Astrocyte of the hippocampus (primary cell): ENCODE measurements around the gene TMEM163.
A peak's percentile ranks its signal among the peaks of the same experiment; 100 is the strongest.
"Not testable (repeated sequence)": the region's sequence is repeated elsewhere in the genome, so short reads cannot be mapped to it uniquely, and the experiment has no call there.

Source experiments
- DNase-seq: peaks from one replicate; pipeline ENCODE4 v3.0.0; 2011; ENCODE audit warnings: low read depth, low spot score

Gene TMEM163

DNA sequence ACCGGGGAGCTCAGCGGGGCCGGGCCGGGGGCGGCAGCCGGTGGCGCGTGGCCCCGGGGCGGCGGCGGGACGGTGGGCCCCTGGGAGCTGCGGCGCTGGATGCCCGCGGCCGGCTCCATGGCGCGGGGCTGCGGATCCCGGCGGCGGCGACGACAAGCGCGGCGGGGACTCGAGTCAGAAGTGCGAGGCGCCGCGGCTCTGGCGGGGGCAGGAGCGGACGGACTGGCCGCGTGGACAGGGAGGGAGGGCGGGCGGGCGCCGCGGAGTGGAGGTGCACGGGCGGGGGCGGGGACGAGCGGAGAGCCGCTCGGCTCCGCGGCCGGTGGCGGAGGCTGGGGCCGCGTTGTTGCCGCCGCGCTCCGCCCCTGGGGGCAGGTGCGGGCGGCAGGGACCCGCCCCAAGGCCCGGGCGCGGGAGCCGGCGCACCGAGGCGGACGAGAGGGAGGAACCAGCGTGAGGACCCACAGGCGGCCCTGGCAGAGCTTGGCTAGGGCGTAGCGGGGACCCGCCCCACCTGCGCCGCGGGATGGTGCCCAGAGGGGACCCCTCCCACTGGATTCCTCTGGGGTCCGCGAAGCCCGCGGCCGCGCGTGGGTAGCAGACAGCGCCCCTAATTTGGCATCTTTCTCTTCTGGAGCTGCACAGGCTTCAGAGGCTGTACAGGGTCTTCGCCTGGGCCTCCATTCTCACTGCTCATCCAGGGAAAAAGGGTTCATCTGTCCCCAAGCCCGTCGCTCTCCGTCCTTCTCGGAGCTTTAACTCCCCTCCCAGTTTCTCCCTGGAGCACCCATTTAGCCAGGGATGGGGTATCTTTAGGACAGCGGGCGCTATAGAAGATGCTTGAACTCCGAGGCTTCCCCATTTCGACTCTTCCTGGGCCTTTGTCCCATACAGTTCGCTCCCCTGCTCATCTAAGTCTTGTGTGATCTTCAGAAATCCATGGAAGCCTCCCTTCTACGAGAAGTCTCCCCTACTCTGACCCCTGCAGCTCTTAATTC, at the start of gene TMEM163:
Gene TMEM163, minus strand, starts transcription at position 184 of the 998 bp plus-strand sequence.
- DNase-seq = peak; percentile 34

DNA sequence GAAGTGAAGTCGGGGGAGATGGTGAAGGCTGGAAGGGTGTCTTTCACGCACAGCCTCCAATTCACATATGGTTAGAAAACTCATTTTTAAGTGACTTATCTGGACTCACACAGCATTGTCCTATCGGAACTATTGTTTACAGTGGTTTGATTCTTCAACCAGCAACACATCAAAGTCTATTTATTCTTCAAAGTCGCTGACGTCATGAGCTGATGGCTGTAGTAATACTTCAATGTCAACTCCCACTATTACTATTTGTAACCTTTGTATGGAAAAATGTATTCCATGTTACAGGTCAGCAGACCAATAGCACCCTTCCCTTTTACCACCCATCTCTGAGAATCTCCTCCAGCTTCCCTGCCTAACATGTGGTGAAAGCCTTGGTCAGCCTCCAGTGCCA, 47.8 kb upstream of the TMEM163 start:
- DNase-seq = no peak

DNA sequence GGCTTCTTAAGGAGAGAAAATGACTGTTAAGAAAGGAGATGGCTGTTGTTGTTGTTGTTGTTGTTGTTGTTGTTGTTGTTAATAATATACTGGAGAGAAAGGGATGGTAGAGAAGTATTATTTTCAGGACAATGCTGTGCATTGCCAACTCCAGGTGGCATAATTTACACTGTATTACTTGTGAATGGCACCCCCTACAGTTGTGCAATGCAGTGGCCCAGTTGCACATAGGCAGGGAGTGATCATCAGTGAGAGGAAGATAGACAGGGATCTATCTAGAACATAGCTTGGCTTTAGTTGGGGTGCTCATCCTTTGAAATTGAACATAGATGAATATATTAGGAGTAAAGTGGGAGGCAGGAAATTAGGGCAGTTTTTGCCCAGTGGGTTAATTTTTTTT, 47.2 kb upstream of the TMEM163 start:
- DNase-seq = no peak

DNA sequence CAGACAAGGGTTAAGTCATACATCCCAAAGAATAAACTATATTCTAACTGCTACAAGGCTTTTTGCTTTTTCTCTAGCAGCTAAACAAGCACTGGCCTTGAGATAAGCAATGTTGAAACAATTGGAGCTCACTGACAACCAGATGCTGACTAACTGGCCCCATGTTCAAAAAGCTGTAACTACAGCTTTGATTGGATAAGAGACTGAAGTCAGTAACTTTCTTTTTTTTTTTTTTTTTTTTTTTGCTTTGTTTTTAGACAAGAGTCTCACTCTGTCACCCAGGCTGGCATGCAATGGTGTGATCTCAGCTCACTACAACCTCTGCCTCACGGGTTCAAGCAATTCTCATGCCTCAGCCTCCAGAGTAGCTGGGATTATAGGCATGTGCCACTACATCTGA, 45.4 kb upstream of the TMEM163 start:
- no peak for DNase-seq

DNA sequence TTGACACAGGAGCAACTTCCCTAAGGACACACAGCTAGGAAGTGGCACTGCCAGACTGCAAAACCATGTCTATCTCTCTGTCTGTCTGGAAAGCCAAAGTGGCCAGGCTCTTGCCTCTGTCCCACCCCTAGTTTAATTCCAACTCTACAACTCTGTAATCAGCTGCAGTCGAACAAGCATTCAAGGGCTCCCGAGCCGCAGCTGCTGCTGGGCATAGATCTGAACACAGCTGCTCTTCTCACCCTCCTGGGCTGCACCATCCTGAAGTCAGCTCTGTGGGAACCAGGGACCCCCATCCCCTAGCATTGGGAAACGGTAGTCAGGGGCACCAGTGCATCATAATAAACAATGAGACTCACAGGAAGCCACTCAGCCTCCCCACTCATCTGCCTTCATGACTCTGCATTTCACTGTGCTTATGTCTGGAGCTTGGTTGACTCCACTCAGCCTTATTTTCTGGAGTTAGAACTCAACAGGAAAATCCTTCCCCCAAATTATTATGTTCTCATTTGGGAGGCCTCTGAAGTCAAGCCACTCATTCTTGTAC, 44.4 kb upstream of the TMEM163 start:
- DNase-seq = no peak

DNA sequence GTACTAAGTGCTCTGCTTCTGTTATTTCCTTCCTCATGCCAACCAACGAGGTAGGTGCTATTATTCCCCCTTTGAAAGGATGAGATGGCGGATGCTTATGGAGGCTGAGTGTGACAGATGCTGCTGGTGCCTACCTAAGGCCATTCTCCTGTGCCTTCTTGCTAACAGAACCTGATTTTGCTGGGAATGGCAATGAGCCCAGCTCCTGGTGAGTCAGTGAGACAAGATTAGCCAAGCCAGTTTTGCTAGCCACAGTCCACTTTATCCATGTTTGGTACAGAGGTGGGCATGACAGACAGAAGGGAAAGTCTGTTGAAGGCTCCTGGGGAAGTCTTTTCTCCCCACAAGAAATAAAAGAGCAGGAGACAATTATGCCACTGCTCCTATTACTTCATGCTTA, 43.7 kb upstream of the TMEM163 start:
- DNase-seq = peak; percentile 71

DNA sequence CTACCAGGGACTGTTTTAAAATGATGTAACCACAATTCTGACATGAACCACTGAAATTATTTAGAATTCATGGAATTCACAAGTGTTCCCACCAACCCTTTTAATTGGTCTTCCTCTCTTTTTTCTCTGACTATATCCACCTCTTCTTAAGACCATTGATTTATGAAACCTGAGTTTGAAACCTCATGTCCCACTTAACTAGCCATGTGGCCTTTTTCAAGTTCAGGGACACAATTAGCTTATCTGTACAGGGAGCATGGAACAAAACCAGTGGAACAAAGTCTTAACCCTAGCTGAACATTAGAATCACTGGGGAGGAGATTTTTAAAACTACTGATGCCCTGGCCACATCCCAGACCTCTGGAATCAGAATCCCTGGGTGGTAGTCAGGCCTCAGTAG, 41.6 kb upstream of the TMEM163 start:
- DNase-seq = no peak

DNA sequence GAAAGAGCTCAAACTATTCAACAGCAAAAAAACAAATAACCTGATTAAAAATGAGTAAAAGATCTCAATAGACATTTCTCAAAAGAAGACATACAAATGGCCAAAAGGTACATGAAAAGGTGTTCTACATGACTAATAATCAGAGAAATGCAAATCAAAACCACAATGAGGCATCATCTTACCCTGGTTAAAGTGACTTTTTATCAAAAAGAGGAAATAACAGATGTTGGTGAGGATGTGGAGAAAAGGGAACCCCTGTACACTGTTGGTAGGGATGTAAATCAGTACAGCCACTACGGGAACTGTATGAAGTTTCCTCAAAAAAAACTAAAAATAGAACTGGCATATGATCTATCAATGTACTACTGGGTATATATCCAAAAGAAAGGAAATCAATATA, 39.8 kb upstream of the TMEM163 start:
- no peak for DNase-seq

DNA sequence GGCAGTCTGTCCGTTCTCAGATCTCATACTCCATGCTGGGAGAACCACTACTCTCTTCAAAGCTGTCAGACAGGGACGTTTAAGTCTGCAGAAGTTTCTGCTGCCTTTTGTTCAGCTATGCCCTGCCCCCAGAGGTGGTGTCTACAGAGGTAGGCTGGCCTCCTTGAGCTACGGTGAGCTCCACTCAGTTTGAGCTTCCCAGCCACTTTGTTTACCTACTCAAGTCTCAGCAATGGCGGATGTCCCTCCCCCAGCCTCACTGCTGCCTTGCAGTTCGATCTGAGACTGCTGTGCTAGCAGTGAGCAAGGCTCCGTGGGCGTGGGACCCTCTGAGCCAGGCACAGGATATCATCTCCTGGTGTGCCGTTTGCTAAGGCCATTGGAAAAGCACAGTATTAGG, 33.2 kb upstream of the TMEM163 start:
- DNase-seq = not testable (repeated sequence)

DNA sequence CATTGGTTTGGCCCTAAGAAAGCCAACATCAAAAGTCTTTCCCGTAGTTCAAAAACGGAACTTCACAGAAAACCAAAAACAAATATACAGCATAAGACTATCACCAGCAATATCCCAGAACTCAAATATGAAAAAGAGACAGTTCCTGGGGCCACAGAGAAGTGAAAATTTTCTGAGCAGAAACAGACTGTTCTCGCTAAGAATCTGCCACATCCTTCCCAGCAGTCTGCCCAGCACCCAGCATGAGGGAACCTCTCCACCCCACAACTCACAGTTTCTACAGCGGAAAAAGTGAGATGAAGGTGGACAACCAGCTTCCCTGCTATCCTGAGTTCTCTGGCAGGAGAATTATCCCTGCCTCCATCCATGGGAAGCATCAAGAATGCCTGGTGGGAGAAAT, 26.7 kb upstream of the TMEM163 start:
- DNase-seq = no peak

DNA sequence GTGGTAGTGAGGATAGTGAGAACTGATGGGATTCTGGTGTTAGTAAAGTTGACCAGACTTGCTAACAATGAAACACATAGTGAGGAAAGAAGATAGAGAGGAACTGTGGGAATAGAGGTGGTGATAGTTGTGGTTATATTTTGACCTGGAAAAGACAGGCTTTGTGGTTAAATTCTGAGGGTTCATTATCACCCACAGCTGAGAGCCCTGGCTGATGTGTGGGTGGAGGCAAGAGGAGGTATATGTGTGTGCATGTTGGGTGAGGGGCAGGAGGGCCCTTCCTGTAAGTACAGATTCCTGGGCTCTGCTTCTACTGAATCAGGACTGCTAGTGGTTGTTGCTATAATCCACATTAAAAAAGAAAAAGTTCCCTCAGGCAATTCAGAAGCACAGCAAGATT, 26.2 kb upstream of the TMEM163 start:
- no peak for DNase-seq

DNA sequence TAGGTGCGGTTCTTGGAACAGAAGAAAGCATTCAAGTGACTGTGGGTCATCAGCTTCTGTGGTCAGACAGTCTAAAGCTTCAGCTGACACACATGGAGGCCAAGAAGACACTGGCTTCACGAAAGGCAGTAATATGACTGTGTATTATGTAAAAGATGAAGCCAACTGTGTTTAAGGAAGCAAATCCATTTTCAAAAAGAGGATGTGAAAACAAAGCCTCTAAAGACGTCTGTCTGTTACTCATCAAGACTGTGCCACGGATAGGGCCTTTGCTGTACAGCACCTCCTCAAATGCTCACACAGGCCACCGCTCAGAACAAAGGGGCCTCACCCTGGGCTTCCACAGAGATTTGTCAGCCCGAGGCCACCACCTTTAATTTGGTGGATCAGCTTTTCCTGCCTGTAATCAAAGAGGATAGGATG, 21.1 kb upstream of the TMEM163 start:
- peak; percentile 48 for DNase-seq

DNA sequence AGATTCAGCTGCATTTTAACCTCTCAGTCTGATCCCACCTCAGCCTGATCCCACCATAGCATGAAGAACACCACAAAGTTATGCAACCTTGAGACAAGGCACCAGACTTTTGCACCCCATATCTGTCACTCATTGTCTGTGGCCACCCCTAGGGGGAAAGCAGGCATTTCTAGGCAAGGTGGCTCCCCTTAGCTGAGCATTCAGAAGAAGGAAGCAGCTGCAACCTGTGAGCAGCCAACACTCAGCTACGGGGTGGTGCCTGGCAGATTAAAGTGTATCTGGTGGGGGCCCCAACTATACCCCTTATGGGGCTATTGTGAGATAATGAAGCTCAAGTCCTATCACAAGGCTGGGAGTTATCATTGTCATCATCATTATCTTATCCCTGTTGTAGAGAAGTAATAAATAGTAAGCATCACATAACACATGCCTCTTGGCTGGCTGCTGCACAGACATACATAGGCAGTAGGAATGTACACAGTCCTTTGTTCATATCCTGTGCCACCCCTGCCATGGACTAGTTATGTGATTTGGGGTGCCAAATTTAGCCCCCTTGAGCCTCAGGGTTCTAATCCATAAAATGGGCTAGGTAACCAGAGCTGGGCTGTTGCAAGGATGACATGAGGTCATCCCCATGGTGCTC, 20.6 kb upstream of the TMEM163 start:
- DNase-seq = no peak

DNA sequence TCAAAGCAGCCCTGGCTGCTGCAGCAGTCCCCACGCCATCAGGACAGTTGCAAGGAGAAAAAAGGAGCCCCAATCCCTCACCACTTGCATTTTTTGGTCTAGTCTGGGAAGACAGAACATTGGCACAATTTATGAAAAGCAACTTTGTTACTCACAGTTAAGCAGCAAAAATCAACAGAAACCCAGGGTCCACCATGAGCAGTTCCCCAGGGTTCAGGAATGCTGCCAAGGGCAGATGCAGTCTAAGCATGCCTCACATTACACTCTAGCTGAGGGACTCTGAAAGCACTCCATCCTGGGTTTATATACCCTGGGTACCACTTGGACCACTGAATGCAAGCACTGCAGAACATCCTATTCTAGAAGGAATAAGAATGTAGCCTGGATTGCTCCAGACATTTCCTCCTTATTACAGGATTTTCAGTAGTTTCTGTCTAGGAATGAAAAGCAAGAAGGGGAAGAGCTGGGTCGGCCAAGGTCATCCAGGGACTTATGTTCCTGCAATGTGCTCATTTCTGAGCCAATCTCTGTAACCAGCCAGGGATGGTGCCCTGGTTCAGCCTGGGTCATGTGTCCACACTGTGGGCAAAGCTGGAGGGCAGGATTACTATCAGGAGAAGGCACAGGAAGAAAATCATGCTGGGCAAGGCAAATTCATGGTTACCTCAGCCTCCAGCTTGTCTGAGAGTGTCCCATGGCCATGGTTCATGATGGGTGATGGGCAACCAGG, 19.5 kb upstream of the TMEM163 start:
- DNase-seq = peak; percentile 86

DNA sequence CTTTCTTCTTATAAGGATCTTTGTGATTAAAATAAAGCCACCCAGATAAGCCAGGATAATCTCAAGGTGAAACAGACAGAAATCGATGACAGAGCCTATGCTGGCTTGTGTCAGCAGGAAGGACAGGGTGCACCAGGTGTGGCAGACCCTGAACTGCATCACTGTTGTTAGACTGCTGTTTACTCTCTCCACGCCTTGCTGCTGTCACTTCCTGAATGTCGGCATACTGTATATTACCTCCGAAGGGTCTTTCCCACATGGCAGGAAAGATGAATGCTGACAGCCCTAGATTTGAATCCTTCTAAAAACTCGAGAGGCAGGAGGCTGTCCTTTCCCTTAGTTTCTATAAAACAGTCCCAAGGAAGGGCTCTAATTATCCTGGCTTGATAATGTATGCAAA, 18.9 kb upstream of the TMEM163 start:
- no peak for DNase-seq

DNA sequence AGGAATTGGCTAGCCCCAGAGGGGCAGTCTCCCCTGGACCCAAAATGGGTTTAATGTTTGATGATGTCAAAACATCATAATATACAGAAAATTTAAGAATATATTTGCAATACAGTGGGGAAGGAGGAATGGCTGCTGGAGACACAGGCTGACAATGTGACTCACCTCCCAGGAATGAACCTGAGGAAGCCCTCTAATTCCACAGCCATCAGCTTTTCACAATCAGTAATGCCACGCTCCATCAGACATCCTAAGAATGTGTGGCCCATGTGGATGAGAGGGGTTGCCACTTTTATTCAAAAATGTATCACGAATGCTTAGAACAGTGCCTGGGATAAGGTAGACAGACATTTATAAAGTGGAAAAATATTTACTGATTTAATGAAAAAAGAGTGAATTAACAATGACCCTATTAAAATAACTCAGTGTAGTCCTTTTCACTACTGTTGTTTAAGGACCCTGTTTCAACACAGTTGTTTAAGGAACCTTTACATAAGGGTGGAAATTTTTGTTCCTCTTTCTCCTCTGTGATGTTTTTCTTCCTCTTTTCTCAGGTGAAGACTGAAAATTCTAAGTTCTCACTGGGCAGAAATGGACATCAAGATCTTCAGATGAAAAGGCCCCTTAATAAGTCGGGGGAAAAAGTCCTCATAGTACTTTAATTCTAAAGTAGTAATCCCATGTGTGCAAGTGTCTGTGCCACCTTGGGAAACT, 17.5 kb upstream of the TMEM163 start:
- peak; percentile 92 for DNase-seq

DNA sequence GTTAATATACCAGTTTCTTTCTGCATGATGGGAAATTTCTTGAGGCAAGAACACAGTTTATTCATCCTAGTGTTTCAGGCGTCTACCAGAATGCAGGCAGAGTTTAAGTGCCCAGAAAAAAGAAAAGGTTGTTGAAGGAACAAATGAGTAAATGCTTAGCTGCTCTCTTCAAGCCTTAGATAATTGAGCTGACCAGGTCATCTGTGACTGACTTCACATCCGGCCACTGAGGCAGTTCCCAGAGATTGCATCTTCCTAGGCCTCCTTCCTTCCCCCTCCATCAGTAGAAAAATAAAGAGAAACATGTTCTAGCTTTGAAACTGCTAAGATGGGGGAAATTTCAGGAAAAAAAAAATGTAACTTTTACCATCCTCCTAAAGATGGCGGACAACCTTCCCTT, 9.4 kb upstream of the TMEM163 start:
- DNase-seq = no peak

DNA sequence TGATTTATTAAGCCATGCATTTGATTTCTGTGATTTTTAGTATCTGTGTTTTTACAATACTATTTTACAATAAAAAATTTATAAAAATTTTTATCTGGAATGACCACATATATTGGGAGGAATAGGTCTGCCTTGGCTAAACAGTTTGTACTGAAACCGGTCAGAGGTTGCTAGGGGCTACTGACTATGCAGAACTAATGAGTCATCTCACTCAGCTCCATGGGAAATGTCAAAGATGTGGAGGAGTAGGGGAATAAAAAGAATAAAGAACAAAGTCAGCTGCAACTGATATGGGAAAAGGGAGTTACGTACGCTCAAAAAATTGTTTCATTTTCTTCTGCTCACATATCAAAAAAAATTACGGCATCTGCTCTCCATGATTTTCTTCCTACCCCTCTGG, 8.6 kb upstream of the TMEM163 start:
- peak; percentile 79 for DNase-seq

DNA sequence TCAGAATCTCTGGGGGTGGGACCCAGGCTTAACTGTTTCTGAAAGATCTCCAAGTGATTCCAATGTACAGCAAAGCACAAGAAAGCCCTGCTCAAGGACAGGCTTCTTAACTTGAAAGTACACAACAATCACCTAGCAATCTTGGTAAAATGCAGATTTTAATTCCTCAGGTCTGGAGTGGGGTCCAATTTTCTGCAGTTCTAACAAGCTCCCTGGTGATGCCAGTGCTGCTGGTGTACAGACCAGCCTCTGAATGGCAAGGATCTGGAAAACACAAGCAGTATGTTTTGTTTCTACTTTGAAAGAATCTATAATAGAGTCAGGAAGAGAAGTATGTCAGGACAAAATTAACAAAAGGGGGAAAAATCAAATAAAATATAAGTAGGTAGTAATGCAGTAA, 7.8 kb upstream of the TMEM163 start:
- no peak for DNase-seq

DNA sequence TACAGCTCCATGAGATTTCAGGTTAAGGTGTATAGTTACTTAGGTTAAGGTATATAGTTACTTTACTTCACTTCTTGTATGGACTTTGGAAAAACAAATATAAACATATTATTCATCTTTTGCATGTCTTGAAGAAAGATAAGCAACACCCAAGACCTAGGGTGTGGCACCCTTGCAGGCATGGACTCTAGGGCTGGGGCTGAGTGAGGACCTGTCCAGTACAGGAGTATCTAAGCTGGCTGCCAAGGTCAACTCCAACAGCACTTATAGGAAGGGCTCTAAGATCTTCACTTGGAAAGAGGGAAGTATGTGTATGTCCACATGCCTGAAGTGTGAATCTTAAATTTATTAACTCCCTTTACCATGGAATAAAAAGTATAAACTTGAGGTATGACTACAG, 7.1 kb upstream of the TMEM163 start:
- no peak for DNase-seq

DNA sequence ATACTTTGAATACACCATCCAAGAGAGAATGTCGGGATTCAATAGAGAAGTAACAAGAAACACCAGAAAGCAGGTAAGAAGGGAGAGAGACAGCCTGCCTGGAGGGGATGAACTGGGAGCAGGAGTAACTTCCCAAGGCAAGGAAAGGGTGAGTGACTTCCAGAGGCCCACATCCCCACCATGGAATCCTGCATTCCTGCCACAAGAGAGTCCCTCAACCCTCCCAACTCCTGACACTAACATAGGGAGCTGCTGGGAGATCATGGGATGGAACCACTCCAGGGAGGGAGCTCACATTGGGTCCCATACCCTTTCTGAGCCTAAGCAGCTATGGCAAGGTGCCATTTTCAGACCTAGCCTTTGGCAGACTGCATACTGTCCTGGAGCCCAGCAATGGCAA, 5.5 kb upstream of the TMEM163 start:
- no peak for DNase-seq
